Hepatocyte (in vitro differentiated cells): ENCODE measurements around the gene MICAL3. TPM values are rescaled to one million over a fixed set of nuclear protein-coding genes. Genes with fewer than 3 reads are reported as not detected.
A peak's percentile ranks its signal among the peaks of the same experiment; 100 is the strongest.
"Not testable (repeated sequence)": the region's sequence is repeated elsewhere in the genome, so short reads cannot be mapped to it uniquely, and the experiment has no call there.

ENCODE experiments used
- DNase-seq: peaks from one replicate; pipeline ENCODE4 v3.0.0-alpha.2; 2016; ENCODE audit warnings: low spot score
- H2AFZ ChIP-seq: fragments of 200-600 bp; sonication (generic); 2 replicates; pipeline ENCODE4 v1.6.0; 2016; ENCODE audit warnings: antibody characterized with exemption, mild to moderate bottlenecking
- H3K27ac ChIP-seq: fragments of 200-600 bp; sonication (generic); 2 replicates; pipeline ENCODE4 v1.5.1; 2016; ENCODE audit warnings: mild to moderate bottlenecking
- H3K27me3 ChIP-seq: fragments of 200-600 bp; sonication (generic); 2 replicates; pipeline ENCODE4 v1.6.1; 2016
- H3K36me3 ChIP-seq: fragments of 200-600 bp; sonication (generic); replicated peaks from 2 replicates; pipeline ENCODE4 v1.5.1; 2016; ENCODE audit warnings: low read depth; ENCODE audit not compliant: insufficient read depth
- H3K4me1 ChIP-seq: fragments of 200-600 bp; sonication (generic); 2 replicates; pipeline ENCODE4 v1.5.1; 2016; ENCODE audit warnings: mild to moderate bottlenecking, moderate library complexity; ENCODE audit not compliant: insufficient read depth
- H3K4me2 ChIP-seq: fragments of 200-600 bp; sonication (generic); 2 replicates; pipeline ENCODE4 v1.6.0; 2016
- H3K4me3 ChIP-seq: fragments of 200-600 bp; sonication (generic); 2 replicates; pipeline ENCODE4 v1.5.1; 2016; ENCODE audit warnings: mild to moderate bottlenecking
- H3K79me2 ChIP-seq: fragments of 200-600 bp; sonication (generic); 2 replicates; pipeline ENCODE4 v1.6.0; 2017; ENCODE audit warnings: mild to moderate bottlenecking
- H3K9me2 ChIP-seq: fragments of 200-600 bp; sonication (generic); replicated peaks from 2 replicates; pipeline ENCODE4 v1.6.0; 2017; ENCODE audit warnings: mild to moderate bottlenecking; ENCODE audit not compliant: insufficient read depth
- H3K9me3 ChIP-seq: fragments of 200-600 bp; sonication (generic); 2 replicates; pipeline ENCODE4 v1.5.1; 2016; ENCODE audit warnings: low read depth, mild to moderate bottlenecking
- H4K20me1 ChIP-seq: fragments of 200-600 bp; sonication (generic); 2 replicates; pipeline ENCODE4 v1.6.0; 2016; ENCODE audit warnings: mild to moderate bottlenecking; ENCODE audit not compliant: insufficient read depth, poor library complexity, severe bottlenecking
- EZH2 ChIP-seq: fragments of 200-600 bp; sonication (generic); IDR thresholded peaks from 2 replicates; pipeline ENCODE4 v1.6.1; 2016; ENCODE audit warnings: antibody characterized with exemption, mild to moderate bottlenecking, borderline replicate concordance
- EZH2phosphoT487 ChIP-seq: fragments of 200-600 bp; sonication (generic); IDR thresholded peaks from one replicate; pipeline ENCODE4 v1.6.1; 2018; ENCODE audit warnings: antibody characterized with exemption, mild to moderate bottlenecking, low read depth, moderate library complexity; ENCODE audit not compliant: unreplicated experiment, severe bottlenecking
- WGBS: methylation state at CpG from one replicate; pipeline ENCODE4 v1.1.6; 2016; ENCODE audit warnings: low lambda C conversion rate; ENCODE audit errors: missing lambda C conversion rate; 5-methylcytosine and 5-hydroxymethylcytosine counted together
- polyA plus RNA-seq: library from polyadenylated mRNA; unstranded; fragments of >200 nt; fragmentation: Nextera tagmentation; extraction: Ambion mirVana; gene quantifications from 2 replicates; pipeline ENCODE4 v1.2.1, GENCODE V29; 2016
- total RNA-seq: library from RNA; depleted of rRNA; stranded (reverse); fragments of >200 nt; gene quantifications from 2 replicates; pipeline ENCODE4 v1.2.3, GENCODE V29; 2014
- TF ChIP-seq, protein P1 (sequence below): fragments of 200-600 bp; sonication (generic); IDR thresholded peaks from 2 replicates; pipeline ENCODE4 v1.5.1; 2016; ENCODE audit warnings: antibody characterized with exemption, mild to moderate bottlenecking; ENCODE audit not compliant: poor library complexity

The MICAL3 gene, protein sequence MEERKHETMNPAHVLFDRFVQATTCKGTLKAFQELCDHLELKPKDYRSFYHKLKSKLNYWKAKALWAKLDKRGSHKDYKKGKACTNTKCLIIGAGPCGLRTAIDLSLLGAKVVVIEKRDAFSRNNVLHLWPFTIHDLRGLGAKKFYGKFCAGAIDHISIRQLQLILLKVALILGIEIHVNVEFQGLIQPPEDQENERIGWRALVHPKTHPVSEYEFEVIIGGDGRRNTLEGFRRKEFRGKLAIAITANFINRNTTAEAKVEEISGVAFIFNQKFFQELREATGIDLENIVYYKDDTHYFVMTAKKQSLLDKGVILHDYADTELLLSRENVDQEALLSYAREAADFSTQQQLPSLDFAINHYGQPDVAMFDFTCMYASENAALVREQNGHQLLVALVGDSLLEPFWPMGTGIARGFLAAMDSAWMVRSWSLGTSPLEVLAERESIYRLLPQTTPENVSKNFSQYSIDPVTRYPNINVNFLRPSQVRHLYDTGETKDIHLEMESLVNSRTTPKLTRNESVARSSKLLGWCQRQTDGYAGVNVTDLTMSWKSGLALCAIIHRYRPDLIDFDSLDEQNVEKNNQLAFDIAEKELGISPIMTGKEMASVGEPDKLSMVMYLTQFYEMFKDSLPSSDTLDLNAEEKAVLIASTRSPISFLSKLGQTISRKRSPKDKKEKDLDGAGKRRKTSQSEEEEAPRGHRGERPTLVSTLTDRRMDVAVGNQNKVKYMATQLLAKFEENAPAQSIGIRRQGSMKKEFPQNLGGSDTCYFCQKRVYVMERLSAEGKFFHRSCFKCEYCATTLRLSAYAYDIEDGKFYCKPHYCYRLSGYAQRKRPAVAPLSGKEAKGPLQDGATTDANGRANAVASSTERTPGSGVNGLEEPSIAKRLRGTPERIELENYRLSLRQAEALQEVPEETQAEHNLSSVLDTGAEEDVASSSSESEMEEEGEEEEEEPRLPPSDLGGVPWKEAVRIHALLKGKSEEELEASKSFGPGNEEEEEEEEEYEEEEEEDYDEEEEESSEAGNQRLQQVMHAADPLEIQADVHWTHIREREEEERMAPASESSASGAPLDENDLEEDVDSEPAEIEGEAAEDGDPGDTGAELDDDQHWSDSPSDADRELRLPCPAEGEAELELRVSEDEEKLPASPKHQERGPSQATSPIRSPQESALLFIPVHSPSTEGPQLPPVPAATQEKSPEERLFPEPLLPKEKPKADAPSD (N-terminal part only)
- total RNA-seq, result 15.4 and 22.7 TPM in 2 replicates
- polyA plus RNA-seq, result 4.6 and 12.6 TPM in 2 replicates

DNA sequence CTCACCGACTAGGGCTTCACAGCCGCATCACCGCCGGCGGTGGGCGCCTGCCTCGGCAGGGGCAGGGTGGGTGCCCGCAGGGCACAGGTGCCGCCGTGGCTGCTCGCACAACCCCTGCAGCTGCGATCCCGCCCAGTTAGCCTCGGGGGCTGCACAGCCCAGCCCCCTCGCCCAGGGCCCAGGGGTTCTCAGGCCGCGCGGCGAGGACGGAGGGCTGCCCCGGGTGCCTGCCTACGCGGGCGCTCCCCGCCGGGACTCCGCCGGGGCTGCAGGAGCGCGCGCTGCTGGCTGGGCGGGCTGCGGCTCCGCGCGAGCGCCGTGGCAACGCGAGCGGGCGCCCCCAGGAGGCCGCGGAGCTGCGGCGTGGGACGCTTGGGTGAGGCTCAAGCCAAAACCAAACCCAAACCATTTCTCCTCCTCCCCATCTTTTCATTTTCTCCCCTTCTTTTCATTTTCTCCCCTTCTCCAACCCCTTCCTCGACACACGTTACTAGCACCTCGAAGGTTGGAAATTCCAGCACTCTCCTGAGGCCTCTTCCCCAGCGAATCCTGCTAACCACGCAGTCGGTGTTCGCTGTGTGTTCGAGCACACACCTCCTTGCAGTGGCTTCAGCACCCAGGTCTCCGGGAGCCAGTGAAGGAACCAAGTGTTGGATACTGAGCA, at the start of gene MICAL3:
TSS of gene MICAL3 (minus strand) at position 286 of the 664 bp plus-strand sequence. CDS start 117,749 bp downstream, outside the sequence.
- H2AFZ ChIP-seq, result peak within 1 kb of the TSS; percentile 95
- TF ChIP-seq EZH2phosphoT487 (no peak), EZH2 (no peak)
- TF ChIP-seq, protein P1, sequence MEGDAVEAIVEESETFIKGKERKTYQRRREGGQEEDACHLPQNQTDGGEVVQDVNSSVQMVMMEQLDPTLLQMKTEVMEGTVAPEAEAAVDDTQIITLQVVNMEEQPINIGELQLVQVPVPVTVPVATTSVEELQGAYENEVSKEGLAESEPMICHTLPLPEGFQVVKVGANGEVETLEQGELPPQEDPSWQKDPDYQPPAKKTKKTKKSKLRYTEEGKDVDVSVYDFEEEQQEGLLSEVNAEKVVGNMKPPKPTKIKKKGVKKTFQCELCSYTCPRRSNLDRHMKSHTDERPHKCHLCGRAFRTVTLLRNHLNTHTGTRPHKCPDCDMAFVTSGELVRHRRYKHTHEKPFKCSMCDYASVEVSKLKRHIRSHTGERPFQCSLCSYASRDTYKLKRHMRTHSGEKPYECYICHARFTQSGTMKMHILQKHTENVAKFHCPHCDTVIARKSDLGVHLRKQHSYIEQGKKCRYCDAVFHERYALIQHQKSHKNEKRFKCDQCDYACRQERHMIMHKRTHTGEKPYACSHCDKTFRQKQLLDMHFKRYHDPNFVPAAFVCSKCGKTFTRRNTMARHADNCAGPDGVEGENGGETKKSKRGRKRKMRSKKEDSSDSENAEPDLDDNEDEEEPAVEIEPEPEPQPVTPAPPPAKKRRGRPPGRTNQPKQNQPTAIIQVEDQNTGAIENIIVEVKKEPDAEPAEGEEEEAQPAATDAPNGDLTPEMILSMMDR, result peak; percentile 58
- peaks cover 11% of the 10 kb centered on the region for H3K4me1 ChIP-seq
- 2% methylated on average over 53 of the region's 56 CpGs for WGBS
- H3K36me3 ChIP-seq, result no peaks in the 10 kb centered on the region
- peak within 1 kb of the TSS; percentile 61 for H3K27ac ChIP-seq
- H3K9me3 ChIP-seq, result no peaks in the 10 kb centered on the region
- no peaks in the 10 kb centered on the region for H3K9me2 ChIP-seq
- peak; percentile 88 for DNase-seq
- H4K20me1 ChIP-seq, result no peaks in the 10 kb centered on the region
- no peaks in the 10 kb centered on the region for H3K79me2 ChIP-seq
- H3K27me3 ChIP-seq, result peaks cover 5% of the 10 kb centered on the region
- H3K4me2 ChIP-seq, result peak within 1 kb of the TSS; percentile 99
- peak within 1 kb of the TSS; percentile 67 for H3K4me3 ChIP-seq

DNA sequence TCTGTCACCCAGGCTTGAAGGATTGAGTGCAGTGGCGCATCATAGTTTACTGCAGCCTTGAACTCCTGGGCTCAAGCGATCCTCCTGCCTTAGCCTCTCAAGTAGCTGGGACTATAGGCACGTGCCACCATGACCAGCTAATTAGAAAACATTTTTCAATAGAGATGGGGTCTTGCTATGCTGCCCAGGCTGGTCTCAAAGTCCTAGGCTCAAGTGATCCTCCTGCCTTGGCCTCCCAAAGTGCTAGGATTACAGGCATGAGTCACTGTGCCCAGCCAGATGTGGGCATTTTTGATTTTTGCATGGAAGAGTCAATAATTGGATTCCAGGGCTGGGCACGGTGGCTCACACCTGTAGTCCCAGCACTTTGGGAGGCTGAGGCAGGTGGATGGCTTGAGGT, 49.6 kb upstream of the MICAL3 start:
- not testable (repeated sequence) for H2AFZ ChIP-seq, H3K4me3 ChIP-seq, H3K36me3 ChIP-seq, H3K9me2 ChIP-seq, H3K27ac ChIP-seq, H4K20me1 ChIP-seq, H3K9me3 ChIP-seq, H3K4me2 ChIP-seq, DNase-seq, H3K27me3 ChIP-seq
- H3K79me2 ChIP-seq, result peaks cover 19% of the 10 kb centered on the region
- H3K4me1 ChIP-seq, result peaks cover 30% of the 10 kb centered on the region
- 92% methylated on average over 4 of the region's 4 CpGs for WGBS

DNA sequence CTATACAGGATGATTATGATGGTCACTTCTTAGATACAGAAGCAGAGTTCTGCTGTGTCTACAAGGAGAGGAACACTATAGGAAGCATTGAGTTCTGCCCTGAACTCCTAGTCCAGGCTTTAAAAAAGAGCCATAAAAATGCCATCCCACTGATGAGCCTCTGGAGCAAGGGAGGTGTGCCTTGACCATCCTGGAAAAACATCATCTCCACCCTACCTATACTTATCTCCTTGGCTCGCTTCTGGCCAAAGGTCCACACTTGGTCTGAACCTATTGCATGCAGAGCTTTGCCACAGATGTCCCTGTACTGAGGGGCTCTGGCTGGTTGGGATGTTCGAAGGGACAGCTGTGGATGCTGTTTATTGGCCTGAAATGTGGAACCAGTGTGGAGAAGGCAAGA, 49.1 kb upstream of the MICAL3 start:
- TF ChIP-seq EZH2, result no peak
- TF ChIP-seq EZH2phosphoT487, result no peak
- TF ChIP-seq, protein P1, result no peak
- H3K4me2 ChIP-seq, result no peak overlapping the region
- no peaks in the 10 kb centered on the region for H4K20me1 ChIP-seq
- DNase-seq, result no peak
- H3K4me1 ChIP-seq, result peaks cover 29% of the 10 kb centered on the region
- peak overlapping the region; percentile 33 for H3K27ac ChIP-seq
- H3K4me3 ChIP-seq, result no peak overlapping the region
- no peaks in the 10 kb centered on the region for H3K27me3 ChIP-seq
- no peaks in the 10 kb centered on the region for H3K36me3 ChIP-seq
- peaks cover 14% of the 10 kb centered on the region for H3K79me2 ChIP-seq
- 87% methylated on average over 2 of the region's 2 CpGs for WGBS
- H3K9me3 ChIP-seq, result no peaks in the 10 kb centered on the region
- H2AFZ ChIP-seq, result no peak overlapping the region
- no peaks in the 10 kb centered on the region for H3K9me2 ChIP-seq
